DOHH2 (cell line): ENCODE data around the gene FLNA.
"Not testable (repeated sequence)": the region's sequence is repeated elsewhere in the genome, so short reads cannot be mapped to it uniquely, and the experiment has no call there.

Experiments
- CTCF ChIP-seq: fragments of 200-600 bp; sonication (generic); IDR thresholded peaks from one replicate; pipeline ENCODE4 v1.5.1; 2014; ENCODE audit warnings: antibody characterized with exemption, mild to moderate bottlenecking, low read depth, low read length; ENCODE audit not compliant: poor library complexity, severe bottlenecking
- EZH2phosphoT487 ChIP-seq: fragments of 200-600 bp; sonication (generic); IDR thresholded peaks from 2 replicates; pipeline ENCODE4 v1.6.1; 2017; ENCODE audit warnings: borderline replicate concordance, mild to moderate bottlenecking, antibody characterized with exemption, low read length, moderate library complexity, mixed read lengths

DNA sequence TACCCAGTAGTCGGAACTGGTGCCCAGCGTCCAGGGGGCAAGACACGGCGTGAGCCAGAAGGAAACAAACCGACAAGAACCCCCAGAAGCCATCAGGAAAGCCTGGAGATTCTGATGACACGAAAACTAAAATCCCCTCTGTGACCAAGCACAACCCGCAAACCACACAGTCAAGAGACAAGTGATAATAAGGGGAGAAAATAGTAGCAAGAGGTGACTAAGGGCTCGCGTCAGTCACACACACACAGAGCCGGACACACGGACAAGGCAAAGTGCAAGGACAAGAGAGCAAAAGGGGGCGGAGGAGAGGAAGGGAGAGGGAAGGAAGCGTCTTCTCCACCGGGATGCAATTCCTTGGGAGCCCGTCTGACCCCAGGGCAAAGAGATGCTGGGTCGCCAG is 14.2 kb upstream of the FLNA start:
- not testable (repeated sequence) for TF ChIP-seq EZH2phosphoT487, CTCF
